Left colon (tissue), 2 donors: ENCODE measurements around the gene CYBB. TPM values are rescaled to one million over a fixed set of nuclear protein-coding genes. Genes with fewer than 3 reads are reported as not detected.
"Not testable (repeated sequence)": the region's sequence is repeated elsewhere in the genome, so short reads cannot be mapped to it uniquely, and the experiment has no call there.

Experiments
- ATAC-seq: fragments of 200-7000 bp; cut with Tn5 transposase; one replicate; pipeline ENCODE4 v1.9.1; 2020; ENCODE audit warnings: mild to moderate bottlenecking, moderate library complexity
- DNase-seq, 2 donors: peaks; one replicate each; pipeline ENCODE4 v3.0.0-alpha.2; 2020
- intact Hi-C, 2 donors: fragments of 100-400 bp; cut with DNase I in 1 of 2; cut with micrococcal nuclease in 1 of 2; formaldehyde crosslinking; loops; one replicate each; pipeline versions ENCODE4 v1.11.2 to v1.14.0; 2022; cut with DNase I, micrococcal nuclease
- long read RNA-seq: library from polyadenylated mRNA; unstranded; transcript quantifications from one replicate; pipeline ENCODE4 v2.0.0, GENCODE V29; 2021
- total RNA-seq, 2 donors: library from RNA; stranded (reverse); fragmentation: NEBNext Ultra II Directional; extraction: Animal tissue kit (Norgen Biotek cat#: 25700); gene quantifications; one replicate each; pipeline ENCODE4 v1.2.1, GENCODE V29; 2021
- donor health status: DM: no; HTN: no; CAD: no.
- donor health status: DM: yes; HTN: yes; CAD: no.

The CYBB gene
- 10 to 100 TPM in 1 of 2 donors, 1 to 10 TPM in 1; 8.8 to 23.5 TPM for total RNA-seq
- long read RNA-seq, full-length matches to known transcripts = 2 of 7 reads
- long read RNA-seq, partial matches to known transcripts = 0 of 7 reads
- long read RNA-seq, other reads (novel, unspliced or antisense) = 5 of 7 reads

DNA sequence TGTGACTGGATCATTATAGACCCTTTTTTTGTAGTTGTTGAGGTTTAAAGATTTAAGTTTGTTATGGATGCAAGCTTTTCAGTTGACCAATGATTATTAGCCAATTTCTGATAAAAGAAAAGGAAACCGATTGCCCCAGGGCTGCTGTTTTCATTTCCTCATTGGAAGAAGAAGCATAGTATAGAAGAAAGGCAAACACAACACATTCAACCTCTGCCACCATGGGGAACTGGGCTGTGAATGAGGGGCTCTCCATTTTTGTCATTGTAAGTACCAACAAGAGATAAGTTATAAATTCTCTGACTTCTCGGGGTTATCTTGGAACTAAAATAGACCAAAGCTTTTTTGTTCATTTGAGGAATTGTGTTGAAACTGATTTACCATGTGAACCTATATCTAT lies at the start of gene CYBB:
Gene CYBB (plus strand): TSS at position 203 of the 400 bp plus-strand sequence. CDS start 19 bp downstream, at position 222.
- intact Hi-C loops = no loop called here
- DNase-seq (no peak), ATAC-seq (no peak)

DNA sequence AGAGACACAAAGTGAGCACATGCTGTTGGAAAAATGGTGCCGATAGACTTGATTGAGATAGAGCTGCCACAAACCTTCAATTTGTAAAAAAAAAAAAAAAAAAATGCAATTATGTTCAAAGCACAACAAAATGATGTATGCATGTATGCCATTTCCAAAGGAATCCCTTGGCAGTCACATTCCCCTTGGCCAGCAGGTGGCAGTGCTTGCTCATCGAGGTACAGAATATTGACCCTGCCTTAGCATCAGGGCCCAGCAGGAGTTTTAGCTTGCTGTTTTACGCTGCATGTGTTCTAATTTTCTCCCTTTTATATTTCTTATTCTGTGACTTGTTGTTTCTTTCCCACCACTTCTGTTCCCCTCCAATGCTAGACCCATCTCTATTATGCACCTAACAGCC lies 34.5 kb upstream of the CYBB start:
- ATAC-seq (peak; percentile 91), DNase-seq (peak; percentile 72 to 89)
- intact Hi-C loops = loop anchor here in 1 of 2 donors (2.0 kb wide), 1 partner anchor 79 kb away; no protein-coding TSS in a partner anchor

DNA sequence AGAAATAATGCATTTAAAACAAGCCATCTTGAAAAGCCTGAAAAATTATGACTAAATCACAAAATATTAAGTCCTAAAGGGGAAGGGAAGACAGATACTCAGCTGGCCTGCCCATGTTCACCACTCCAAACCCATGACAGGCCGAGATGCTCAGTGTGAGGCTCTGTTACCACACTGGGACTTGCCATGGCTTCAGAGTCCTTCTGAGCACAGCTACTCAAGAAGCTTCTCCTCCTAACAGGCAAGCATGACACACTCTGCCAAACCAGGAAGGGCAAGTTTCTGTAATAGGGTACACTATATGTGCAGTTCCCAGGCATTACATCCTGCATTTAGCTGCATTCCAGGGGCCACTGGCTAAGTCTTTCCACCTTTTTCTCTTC lies 34.0 kb upstream of the CYBB start:
- peak; percentile 70 for ATAC-seq
- no peak for DNase-seq
- intact Hi-C loops = loop anchor here in 1 of 2 donors (2.0 kb wide), 1 partner anchor 79 kb away; no protein-coding TSS in a partner anchor

DNA sequence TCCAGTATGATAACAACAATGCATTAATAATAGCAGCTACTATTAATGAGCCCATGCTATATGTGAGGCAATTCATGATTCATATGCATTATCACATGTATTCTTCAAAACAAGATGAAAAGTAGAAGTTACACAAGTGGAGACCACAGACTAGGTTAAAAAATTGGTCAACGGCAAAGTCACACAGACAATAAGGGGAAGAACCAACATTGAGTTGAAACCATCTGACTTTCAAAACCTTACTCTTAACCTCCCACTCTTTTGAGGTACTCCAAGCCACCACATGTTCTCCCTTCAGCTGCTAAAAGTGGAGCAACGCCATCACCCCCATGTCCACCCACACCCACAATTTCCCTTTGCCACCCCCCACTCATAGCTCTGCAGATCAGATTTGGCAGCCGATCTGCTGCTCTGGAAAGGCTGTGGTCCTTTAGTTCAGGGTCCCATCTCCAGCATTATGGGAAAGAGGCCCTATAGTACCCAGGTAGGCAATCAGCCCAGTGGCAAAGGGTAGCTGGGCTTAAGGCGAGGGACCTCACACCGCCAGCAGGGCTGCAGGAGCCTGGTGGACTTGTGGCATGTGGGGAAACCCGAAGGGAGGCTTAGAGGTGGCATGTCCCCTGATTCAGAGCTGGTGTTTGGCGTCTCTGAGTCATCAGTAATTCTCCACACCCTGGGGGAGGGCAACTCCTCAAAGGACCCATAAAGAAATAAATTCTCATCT lies 33.5 kb upstream of the CYBB start:
- intact Hi-C loops = no loop called here
- ATAC-seq = peak; percentile 59

DNA sequence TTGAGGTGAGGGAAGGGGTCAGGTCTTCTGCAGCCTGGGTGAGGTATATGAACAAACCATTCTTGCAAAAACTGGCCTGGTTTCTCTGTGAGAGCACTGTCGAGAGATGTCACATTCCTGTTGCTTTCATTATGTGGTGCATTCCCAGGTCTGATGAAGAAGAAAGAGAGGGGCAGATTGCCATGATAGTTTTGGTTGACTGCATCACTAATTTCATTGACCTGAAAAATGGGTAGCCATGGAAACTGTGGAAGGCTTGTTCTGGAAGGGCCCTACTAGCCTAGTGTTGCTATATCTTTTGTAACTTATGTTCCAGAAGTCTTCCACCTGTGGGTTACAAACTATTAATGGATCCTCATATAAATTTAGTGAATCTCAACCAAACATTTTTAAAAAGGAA lies 32.9 kb upstream of the CYBB start:
- intact Hi-C loops = no loop called here
- DNase-seq (no peak), ATAC-seq (no peak)

More for the DNA sequence above, 33.5 kb upstream of the CYBB start:
- peak in 1 of 2 donors; percentile 24 for DNase-seq

DNA sequence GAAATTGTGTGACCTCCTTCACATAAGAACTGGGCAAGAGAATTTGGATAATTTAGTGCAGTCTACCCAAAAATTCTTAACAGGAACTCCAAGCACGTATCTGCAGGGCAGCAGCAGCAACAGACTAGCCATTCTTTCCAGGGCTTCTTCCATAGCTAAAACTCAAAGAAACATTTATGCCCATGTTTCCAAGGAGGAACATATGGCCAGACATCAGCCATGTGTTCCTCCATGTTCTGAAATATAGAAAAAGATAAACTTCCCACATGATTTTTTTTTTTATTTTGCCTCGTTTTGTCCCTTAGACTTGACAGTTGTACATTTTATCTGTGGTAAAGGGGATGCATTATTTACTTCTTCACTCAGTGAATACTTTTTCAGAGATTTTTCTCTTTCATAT lies 27.6 kb upstream of the CYBB start:
- intact Hi-C loops = loop anchor here in 1 of 2 donors (10.0 kb wide), 1 partner anchor 423 kb away; no protein-coding TSS in a partner anchor
- ATAC-seq (no peak), DNase-seq (no peak)

DNA sequence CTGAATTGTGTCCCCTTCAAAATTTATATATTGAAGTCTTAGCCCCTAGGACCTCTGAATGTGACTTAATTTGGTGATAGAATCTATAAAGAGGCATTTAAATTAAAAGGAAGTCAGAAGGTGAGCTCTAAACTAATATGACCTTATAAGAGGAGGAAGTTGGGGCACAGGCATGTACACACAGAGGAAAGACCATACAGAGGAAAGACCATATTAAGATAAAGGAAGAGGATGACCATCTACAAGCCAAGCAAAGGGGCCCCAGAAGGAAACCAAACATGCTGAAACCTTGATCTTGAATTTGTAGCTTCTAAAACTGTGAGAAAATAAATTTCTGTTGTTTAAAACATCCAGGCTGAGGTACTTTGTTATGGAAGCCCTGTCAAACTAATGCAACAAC lies 26.9 kb upstream of the CYBB start:
- ATAC-seq = no peak
- DNase-seq = no peak
- intact Hi-C loops = loop anchor here in 1 of 2 donors (10.0 kb wide), 1 partner anchor 422 kb away; no protein-coding TSS in a partner anchor

DNA sequence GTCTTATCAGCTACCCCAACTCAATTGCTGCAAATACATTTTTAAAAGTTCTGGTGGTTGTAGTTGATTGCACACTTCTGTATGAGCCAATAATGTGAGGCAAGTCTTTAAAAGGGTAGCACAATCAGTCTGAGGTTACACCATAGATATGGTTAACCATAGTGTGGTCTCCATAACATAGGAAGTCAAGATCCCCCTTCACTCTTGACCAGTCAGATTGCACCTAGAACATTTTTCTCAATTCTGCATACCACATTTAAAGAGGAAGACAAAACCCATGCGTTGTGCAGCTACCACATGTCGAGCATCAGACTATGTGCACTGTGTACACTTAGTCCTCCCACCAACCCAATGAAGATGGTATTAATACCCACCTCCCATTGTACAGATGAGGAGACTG lies 26.5 kb upstream of the CYBB start:
- ATAC-seq (no peak), DNase-seq (no peak)
- intact Hi-C loops = loop anchor here in 1 of 2 donors (10.0 kb wide), 1 partner anchor 421 kb away; no protein-coding TSS in a partner anchor

DNA sequence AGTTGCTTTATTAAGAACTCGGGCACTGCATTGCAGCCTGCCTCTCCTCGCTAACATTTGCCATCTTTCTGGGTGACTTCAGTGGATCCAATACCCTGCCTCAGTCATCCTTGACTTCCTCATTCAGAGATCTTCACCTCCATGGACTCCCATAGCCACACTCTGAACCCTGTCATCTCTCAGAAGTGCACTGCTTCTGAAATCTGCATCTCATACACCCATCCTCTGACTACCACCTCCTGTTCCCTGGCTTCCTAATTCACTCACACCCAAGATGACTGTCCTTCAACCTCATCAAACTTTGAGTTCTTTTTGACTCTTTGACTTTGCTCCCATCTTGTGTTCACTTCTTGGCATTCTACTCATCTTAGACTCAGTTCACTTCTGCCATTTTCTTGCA lies 25.3 kb upstream of the CYBB start:
- intact Hi-C loops = loop anchor here in 1 of 2 donors (10.0 kb wide), 1 partner anchor 420 kb away; no protein-coding TSS in a partner anchor
- no peak for ATAC-seq

DNA sequence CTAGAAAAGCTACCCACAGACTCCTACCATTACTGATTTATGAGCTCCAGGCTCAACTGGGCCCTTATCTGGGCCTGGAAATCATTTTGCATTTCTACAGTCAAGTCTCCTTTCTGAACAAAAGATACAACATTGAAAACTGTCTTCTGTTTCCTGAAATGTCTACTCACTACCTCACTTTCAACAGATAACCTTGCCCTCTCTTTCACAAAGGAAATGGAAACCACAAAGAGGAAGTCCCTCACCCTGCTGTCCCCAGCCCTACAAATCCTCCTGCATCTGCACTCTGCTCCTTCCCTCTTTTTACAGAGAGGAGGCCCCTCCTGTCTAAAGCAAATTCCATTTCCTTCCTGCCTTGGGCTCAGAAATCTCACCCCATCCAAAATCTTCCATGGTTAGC lies 24.8 kb upstream of the CYBB start:
- intact Hi-C loops = loop anchor here in 1 of 2 donors (10.0 kb wide), 1 partner anchor 420 kb away; no protein-coding TSS in a partner anchor
- DNase-seq = peak in 1 of 2 donors; percentile 25
- peak; percentile 35 for ATAC-seq

More for the DNA sequence above, 25.3 kb upstream of the CYBB start:
- DNase-seq = no peak

DNA sequence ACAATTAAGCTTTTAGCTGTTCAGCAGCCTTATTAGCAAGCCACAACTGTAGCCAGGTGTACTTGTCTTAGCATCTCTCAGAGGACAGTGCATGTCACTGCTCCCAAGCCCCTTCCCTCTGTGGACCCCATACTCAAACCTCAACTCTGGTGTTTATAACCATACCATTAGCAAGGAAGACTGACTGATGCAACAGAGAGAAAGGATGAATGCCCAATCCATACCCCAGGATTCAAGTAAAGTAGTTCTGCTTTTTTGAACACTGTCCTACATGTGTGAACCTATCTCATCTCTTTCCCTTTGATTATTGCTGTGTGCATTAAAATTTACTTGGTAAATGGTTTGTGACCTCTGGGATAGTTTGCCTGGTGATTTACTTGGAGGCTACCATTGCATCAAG lies 22.8 kb upstream of the CYBB start:
- ATAC-seq (no peak), DNase-seq (no peak)
- intact Hi-C loops = loop anchor here in 1 of 2 donors (10.0 kb wide), 1 partner anchor 418 kb away; no protein-coding TSS in a partner anchor

DNA sequence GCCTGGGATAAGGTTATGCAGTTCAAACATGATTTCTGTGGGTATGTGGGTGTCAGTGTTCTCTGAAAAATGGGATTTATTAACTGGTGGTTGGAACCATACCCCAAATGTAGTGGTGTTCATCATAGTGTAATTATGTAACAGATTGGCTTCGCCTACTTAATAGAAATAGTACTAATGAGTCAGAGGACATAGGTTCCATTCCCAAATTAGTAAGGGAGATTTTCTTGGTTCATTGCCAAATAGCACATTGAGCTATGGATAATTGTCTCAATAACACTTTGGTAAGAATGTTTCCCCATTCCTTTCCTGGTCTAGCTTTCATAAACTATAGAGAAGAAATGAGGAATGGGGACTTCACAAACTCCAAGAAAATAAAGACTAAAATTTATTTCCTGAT lies 20.5 kb upstream of the CYBB start:
- ATAC-seq = no peak
- intact Hi-C loops = loop anchor here in 1 of 2 donors (10.0 kb wide), 1 partner anchor 415 kb away; no protein-coding TSS in a partner anchor
- DNase-seq = no peak

DNA sequence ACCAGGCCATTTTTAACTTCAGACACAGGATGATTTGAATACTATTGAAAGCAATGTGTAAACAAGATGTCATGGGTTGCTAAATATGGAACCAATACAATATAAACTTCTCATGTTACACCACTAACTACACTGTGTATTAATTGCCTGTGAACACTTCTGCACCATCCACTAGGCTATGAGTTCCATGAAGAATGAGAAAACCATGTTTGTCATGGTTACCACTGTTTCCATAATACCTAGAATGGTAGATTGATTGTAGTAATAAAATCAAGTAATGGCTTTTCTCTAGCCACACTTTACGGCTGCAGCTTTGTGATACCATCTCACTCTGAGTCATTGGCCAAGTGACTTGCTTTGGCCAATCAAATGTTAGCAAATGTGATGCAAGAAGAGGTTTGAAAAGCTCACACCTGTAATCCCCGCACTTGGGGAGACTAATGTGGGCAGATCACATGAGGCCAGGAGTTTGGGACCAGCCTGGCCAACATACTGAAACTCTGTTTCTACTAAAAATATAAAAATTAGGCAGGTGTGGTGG lies 19.9 kb upstream of the CYBB start:
- ATAC-seq = no peak
- intact Hi-C loops = loop anchor here in 1 of 2 donors (10.0 kb wide), 1 partner anchor 415 kb away; no protein-coding TSS in a partner anchor
- DNase-seq = no peak

DNA sequence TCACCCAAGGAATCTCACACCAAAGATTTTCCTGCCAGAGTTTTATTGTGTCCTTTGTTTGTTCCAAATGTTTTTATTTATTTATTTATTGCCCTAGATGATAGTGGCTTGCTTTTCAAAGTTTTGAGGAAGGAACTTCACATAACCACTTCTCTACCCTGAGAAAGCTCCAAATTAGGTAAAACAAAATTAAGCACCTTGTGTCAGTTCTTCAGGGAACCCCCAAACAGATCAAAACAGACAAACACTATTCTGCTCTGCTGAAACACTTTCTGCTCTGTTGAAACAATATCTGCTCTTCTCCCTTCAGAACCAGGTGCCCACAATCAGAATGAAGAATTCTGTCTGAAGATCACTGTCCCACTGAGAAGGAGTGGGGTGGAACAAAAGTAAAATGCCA lies 16.5 kb upstream of the CYBB start:
- ATAC-seq = no peak
- intact Hi-C loops = no loop called here
- DNase-seq = no peak

DNA sequence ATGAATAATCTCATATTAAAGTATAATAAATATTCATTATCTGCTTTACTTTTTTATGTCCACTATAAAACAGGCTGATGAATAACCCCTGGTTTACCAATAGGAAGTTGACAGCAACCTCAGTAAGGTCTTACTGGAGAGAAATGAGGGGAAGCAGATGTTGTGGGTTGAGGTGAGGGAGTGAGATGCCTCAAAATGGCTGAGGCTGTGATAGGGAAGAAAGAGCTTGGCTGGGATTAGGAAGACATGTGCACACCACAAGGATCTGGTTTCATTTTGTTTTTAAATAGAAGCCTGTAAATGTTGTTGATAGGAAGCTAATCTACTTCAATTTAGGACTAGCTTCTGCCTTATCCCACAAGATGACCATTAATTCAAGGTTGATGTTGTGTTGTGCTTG lies 14.4 kb upstream of the CYBB start:
- intact Hi-C loops = no loop called here
- ATAC-seq (no peak), DNase-seq (no peak)

DNA sequence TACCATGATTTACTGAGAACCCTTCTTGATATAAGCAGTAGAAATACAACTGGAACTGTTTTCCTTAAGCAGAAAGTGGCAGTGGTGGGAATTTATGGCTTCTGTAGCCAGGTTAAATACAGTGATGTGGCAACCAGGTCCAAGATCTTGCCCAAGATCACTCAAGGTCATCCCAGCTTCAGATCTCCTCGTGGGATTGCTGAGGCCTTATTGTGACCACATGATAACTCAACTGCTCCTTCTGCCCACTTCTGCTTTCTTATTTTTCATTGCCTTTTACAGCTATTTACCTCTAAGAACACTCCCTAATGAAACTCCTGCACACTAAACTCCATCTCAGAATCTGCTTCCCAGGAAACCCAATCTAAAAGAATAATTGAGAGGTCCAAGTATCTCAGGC lies 12.4 kb upstream of the CYBB start:
- DNase-seq = no peak
- ATAC-seq = no peak
- intact Hi-C loops = no loop called here

DNA sequence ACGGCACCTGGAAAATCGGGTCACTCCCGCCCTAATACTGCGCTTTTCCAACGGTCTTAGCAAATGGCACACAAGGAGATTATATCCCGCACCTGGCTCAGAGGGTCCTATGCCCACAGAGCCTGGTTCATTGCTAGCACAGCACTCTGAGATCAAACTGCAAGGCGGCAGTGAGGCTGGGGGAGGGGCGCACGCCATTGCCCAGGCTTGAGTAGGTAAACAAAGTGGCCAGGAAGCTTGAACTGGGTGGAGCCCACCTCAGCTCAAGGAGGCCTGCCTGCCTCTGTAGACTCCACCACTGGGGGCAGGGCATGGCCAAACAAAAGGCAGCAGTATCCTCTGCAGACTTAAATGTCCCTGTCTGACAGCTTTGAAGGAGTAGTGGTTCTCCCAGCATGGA lies 11.0 kb upstream of the CYBB start:
- DNase-seq, ATAC-seq, intact Hi-C loops: not testable (repeated sequence)

DNA sequence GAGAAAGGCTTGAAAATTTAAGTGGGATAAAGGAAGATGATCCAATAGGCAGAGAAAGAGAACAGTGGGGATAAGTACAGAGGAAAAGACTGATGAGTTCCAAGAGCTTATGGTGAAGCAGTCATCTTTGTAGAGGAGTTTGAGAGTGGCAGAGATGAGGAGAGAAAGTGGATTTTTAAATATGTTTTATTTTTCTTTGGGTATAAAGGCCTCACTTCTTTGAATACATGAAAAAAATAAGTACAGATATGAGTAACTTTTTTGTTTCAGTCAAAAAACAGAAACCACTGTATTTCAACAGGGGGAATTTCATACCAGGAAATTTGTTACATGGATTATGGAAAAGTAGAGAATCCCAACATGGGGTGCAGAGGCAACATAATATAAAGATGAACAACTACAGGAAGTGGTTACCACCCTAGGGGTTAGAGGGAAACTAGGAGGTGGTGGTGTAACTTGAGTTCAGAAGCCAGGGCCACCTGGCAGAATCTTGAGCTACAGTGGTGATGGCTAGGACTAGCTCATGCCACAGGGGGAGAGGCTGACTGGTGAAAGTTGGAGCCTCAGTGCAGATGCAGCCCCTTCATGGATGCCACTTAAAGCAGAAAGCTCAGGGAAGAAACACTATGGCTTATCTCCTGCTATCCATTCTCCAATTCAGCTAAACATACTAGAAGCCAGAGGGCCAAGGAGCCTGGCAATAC lies 3.4 kb upstream of the CYBB start:
- ATAC-seq (no peak), DNase-seq (no peak)
- intact Hi-C loops = no loop called here

DNA sequence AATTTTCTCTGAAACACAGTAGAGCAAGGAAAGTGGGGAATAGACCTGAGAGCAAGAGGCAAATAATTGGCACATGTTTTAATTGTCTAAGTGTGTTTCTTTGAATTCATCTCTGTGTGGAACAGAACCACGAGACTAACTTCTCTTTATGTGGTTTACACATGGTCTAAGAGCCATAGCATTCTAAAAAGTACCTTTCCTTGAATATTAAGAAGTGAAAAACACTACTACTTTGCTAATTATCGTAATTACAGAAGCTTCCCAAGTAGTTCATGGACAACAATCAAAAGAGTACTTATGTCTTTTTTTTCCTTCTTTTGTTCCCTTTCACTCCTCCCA lies 2.9 kb upstream of the CYBB start:
- ATAC-seq (no peak), DNase-seq (no peak)
- intact Hi-C loops = no loop called here
